Lower lobe of right lung (tissue), 2 donors: ENCODE measurements around the gene ANKRD63. TPM values are rescaled to one million over a fixed set of nuclear protein-coding genes. Genes with fewer than 3 reads are reported as not detected.
A peak's percentile ranks its signal among the peaks of the same experiment; 100 is the strongest.

Experiments
- ATAC-seq, 2 donors: fragments of 200-7000 bp; cut with Tn5 transposase; one replicate each; pipeline ENCODE4 v1.9.1; 2020 to 2022; ENCODE audit warnings: mild to moderate bottlenecking in 2 of 2, moderate library complexity in 2 of 2
- DNase-seq: peaks from one replicate; pipeline ENCODE4 v3.0.0-alpha.2; 2020
- H3K27ac ChIP-seq: fragments of 200-600 bp; one replicate; pipeline ENCODE4 v1.8.0; 2022
- H3K27me3 ChIP-seq: fragments of 200-600 bp; one replicate; pipeline ENCODE4 v1.8.0; 2022; ENCODE audit warnings: low read depth
- H3K36me3 ChIP-seq: fragments of 200-600 bp; one replicate; pipeline ENCODE4 v1.8.0; 2022; ENCODE audit warnings: mild to moderate bottlenecking
- H3K4me1 ChIP-seq: fragments of 200-600 bp; one replicate; pipeline ENCODE4 v1.8.0; 2022
- H3K4me3 ChIP-seq: fragments of 200-600 bp; one replicate; pipeline ENCODE4 v1.8.0; 2022; ENCODE audit warnings: mild to moderate bottlenecking
- H3K9me3 ChIP-seq: fragments of 200-600 bp; one replicate; pipeline ENCODE4 v1.8.0; 2022
- intact Hi-C: fragments of 100-400 bp; cut with DNase I; formaldehyde crosslinking; loops from one replicate; pipeline ENCODE4 v1.11.0; 2022
- total RNA-seq: library from RNA; stranded (reverse); fragmentation: NEBNext Ultra II Directional; extraction: Animal tissue kit (Norgen Biotek cat#: 25700); gene quantifications from one replicate; pipeline ENCODE4 v1.2.1, GENCODE V29; 2021
- TF ChIP-seq, protein P1 (sequence below): fragments of 200-600 bp; IDR thresholded peaks from one replicate; pipeline ENCODE4 v1.8.0; 2022; ENCODE audit warnings: antibody characterized with exemption, mild to moderate bottlenecking
- donor health status: DM: no; HTN: yes; CAD: no; lungs with severe emphysema.

The ANKRD63 gene
- total RNA-seq, 1 donor from 2014 or later: not detected

GRCh38 chr15:40306371-40306770 lies 23.5 kb upstream of the ANKRD63 start:
- ATAC-seq: peak; percentile 19 to 38

DNA sequence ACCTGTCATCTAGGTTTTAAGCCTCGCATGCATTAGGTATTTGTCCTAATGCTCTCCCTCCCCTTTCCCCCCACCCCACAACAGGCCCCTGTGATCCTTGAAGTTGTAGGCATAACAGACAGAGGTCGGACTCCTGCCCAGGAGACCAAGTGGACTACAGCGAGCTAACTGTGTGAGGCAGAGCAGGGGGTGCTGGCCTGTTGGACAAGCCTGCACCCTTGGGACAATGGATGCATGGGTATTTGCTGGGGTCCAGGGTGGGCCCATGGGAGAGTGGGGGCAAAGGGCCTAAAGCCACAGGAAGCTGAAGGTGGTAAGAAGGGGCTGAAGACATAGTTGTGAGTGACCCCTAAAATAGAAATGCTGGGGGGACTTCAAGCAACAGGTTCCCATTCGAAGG lies 22.4 kb upstream of the ANKRD63 start:
- TF ChIP-seq, protein P1, sequence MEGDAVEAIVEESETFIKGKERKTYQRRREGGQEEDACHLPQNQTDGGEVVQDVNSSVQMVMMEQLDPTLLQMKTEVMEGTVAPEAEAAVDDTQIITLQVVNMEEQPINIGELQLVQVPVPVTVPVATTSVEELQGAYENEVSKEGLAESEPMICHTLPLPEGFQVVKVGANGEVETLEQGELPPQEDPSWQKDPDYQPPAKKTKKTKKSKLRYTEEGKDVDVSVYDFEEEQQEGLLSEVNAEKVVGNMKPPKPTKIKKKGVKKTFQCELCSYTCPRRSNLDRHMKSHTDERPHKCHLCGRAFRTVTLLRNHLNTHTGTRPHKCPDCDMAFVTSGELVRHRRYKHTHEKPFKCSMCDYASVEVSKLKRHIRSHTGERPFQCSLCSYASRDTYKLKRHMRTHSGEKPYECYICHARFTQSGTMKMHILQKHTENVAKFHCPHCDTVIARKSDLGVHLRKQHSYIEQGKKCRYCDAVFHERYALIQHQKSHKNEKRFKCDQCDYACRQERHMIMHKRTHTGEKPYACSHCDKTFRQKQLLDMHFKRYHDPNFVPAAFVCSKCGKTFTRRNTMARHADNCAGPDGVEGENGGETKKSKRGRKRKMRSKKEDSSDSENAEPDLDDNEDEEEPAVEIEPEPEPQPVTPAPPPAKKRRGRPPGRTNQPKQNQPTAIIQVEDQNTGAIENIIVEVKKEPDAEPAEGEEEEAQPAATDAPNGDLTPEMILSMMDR: no peak
- no peak overlapping the region for H3K4me3 ChIP-seq
- H3K27ac ChIP-seq: no peak overlapping the region
- H3K4me1 ChIP-seq: peaks cover 19% of the 10 kb centered on the region
- H3K27me3 ChIP-seq: no peaks in the 10 kb centered on the region
- intact Hi-C loops: no loop called here
- no peaks in the 10 kb centered on the region for H3K9me3 ChIP-seq
- H3K36me3 ChIP-seq: peaks cover 14% of the 10 kb centered on the region
- no peak for DNase-seq
- ATAC-seq: no peak

More at GRCh38 chr15:40306371-40306770, 23.5 kb upstream of the ANKRD63 start:
- Histone ChIP-seq H3K9me3 (no peaks in the 10 kb centered on the region), H3K27ac (peak overlapping the region; percentile 84), H3K27me3 (no peaks in the 10 kb centered on the region), H3K4me3 (peak overlapping the region; percentile 55), H3K36me3 (peaks cover 14% of the 10 kb centered on the region), H3K4me1 (peaks cover 19% of the 10 kb centered on the region)
- TF ChIP-seq, protein P1: no peak
- intact Hi-C loops: no loop called here
- DNase-seq: no peak

- H3K9me3 ChIP-seq: no peaks in the 10 kb centered on the region
- H3K36me3 ChIP-seq: peaks cover 14% of the 10 kb centered on the region
- H3K27ac ChIP-seq: no peak overlapping the region
- DNase-seq (no peak), ATAC-seq (no peak)
- peaks cover 7% of the 10 kb centered on the region for H3K4me1 ChIP-seq
- no peak overlapping the region for H3K4me3 ChIP-seq
- no peaks in the 10 kb centered on the region for H3K27me3 ChIP-seq
- TF ChIP-seq, protein P1: no peak
- intact Hi-C loops: no loop called here
These were observed 20.7 kb upstream of the ANKRD63 start for GRCh38 chr15:40303576-40303975.

GRCh38 chr15:40302981-40303380 lies 20.1 kb upstream of the ANKRD63 start:
- Histone ChIP-seq H3K4me3 (no peak overlapping the region), H3K4me1 (peaks cover 7% of the 10 kb centered on the region), H3K36me3 (peaks cover 18% of the 10 kb centered on the region), H3K9me3 (no peaks in the 10 kb centered on the region), H3K27ac (no peak overlapping the region), H3K27me3 (no peaks in the 10 kb centered on the region)
- no peak for ATAC-seq
- no peak for DNase-seq
- TF ChIP-seq, protein P1: no peak
- intact Hi-C loops: no loop called here

DNA sequence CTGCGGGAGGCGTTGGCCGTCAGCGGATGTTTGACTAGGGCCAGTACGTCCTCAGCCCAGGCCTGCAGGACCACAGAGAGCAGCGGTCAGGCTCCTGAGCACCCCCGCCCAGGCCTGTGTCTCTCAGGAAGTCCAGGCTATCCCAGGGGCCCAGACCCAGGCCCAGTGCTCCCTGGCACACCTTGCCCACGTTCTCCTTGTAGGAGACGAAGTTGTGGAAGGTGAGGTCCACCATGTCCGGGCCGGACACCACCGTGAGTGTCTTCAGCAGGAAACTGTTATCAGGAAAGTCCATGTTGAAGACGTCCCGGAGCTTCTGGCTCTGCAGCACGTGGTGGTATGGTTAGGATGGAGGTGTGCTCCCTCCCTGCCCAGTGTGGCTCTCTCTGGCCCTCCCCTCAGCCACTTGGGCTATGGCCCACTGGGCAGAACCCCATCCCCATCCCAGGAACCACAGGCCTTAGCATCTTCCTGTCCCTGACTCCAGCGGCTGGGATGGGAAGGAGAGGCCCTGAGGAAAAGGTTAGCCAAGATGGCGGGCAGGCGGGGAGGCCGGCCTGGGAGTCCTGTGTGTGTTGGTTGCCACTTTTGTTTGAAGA lies 19.5 kb upstream of the ANKRD63 start:
- DNase-seq: no peak
- H3K36me3 ChIP-seq: peaks cover 18% of the 10 kb centered on the region
- peaks cover 7% of the 10 kb centered on the region for H3K4me1 ChIP-seq
- no peaks in the 10 kb centered on the region for H3K27me3 ChIP-seq
- intact Hi-C loops: no loop called here
- H3K27ac ChIP-seq: no peak overlapping the region
- TF ChIP-seq, protein P1: no peak
- H3K4me3 ChIP-seq: no peak overlapping the region
- ATAC-seq: no peak
- H3K9me3 ChIP-seq: no peaks in the 10 kb centered on the region
